Measurements from ENCODE around the gene MAP3K20. TPM values are rescaled to one million over a fixed set of nuclear protein-coding genes. Genes with fewer than 3 reads are reported as not detected.
"Not testable (repeated sequence)": the region's sequence is repeated elsewhere in the genome, so short reads cannot be mapped to it uniquely, and the experiment has no call there.

Gene MAP3K20
- total and polyA plus RNA-seq, 10 of the 15 experiments (the other 5 are each of a cell fraction or from before 2014, with no cell fraction given), result 0.04 to 5.6 (median 2.3) TPM

DNA sequence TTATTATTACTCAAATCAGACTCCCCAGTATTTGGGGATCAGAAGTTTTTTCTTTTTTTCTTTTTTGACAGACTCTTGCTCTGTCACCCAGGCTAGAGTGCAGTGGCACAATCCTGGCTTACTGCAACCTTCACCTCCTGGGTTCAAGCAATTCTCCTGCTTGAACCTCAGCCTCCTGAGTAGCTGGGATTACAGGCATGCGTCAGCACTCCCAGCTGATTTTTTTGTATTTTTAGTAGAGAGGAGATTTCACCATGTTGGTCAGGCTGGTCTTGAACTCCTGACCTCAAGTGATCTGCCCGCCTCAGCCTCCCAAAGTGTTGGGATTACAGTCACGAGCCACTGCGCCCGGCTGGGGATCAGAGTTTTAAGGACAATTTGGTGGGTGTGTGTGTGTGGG lies 233.7 kb downstream of the MAP3K20 start:
- in situ Hi-C loops (cut with MboI); H3K36me3 ChIP-seq (ENCODE audit: control insufficient read depth in 2 of 2, insufficient read depth in 2 of 2, low read length in 1 of 2); H3K9me3 ChIP-seq (replicated peaks; ENCODE audit: control insufficient read depth, insufficient read depth, low read length); RAD21 ChIA-PET (ENCODE audit: unreplicated experiment); H2AFZ ChIP-seq (ENCODE audit: control insufficient read depth, low read depth, low read length); H4K20me1 ChIP-seq (ENCODE audit: control insufficient read depth, insufficient read depth); H3K4me2 ChIP-seq (ENCODE audit: control insufficient read depth, insufficient read depth); DNase-seq (ENCODE audit: low read depth, low spot score); FAIRE-seq; H3K27ac ChIP-seq (ENCODE audit: control insufficient read depth, insufficient read depth); H3K9ac ChIP-seq (ENCODE audit: control insufficient read depth, insufficient read depth, low read length); ATAC-seq; CTCF ChIA-PET; SMC1A ChIA-PET (ENCODE audit: uncharacterized antibody, unreplicated experiment); H3K4me1 ChIP-seq (ENCODE audit: control insufficient read depth, insufficient read depth, low read length); H3K4me3 ChIP-seq; H3K27me3 ChIP-seq (replicated peaks in 1 of 2; ENCODE audit: control insufficient read depth in 2 of 2, insufficient read depth in 2 of 2, low read length in 1 of 2); BruUV-seq (replicated peaks); POLR2A ChIA-PET; H3K79me2 ChIP-seq (ENCODE audit: control insufficient read depth, insufficient read depth, low read length); intact Hi-C loops (cut with micrococcal nuclease; ENCODE audit: unreplicated experiment): not testable (repeated sequence)
- 80% methylated on average over 5 of the region's 5 CpGs for WGBS (ENCODE audit: insufficient coverage, insufficient replicate concordance, low lambda C conversion rate, missing lambda C conversion rate)

DNA sequence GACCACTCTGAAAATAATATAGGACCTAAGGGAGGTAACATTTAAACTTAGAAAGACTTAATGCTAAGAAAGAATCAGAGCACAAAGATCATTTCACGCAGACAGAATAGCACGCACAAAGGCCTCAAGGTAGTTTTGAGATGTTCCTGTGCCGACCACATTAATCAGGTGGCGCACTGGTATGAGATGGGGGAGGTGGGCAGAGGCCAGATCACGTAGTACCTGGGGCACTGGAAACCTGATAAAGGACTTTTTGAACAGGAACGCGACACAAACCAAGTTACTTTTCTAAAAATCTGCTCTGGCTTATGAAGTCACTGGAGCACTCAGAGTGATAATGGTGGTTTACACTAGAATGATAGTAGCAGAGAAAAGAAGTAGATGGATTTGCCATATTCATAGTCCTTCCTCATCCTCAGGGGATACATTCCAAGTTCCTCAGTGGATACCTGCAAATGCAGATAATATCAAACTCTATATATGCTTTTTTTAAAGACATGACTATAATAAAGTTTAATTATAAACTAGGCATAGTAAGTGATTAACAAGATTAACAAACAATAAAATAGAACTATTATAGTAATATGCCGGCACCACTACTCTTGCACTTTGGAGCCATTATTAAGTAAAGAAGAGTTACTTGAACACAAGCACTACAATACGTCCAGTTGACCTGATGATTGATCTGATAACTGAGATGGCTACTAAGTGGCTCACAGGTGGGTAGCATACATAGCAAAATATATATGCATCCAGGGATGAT lies 236.4 kb downstream of the MAP3K20 start:
- BruUV-seq (replicated peaks), result no TSS peak
- ATAC-seq, result no peak
- FAIRE-seq, result no peak
- ChIA-PET CTCF (no interaction called here), POLR2A (no interaction called here), RAD21 (ENCODE audit: unreplicated experiment) (no interaction called here), SMC1A (ENCODE audit: uncharacterized antibody, unreplicated experiment) (no interaction called here)
- H3K9ac ChIP-seq (ENCODE audit: control insufficient read depth, insufficient read depth, low read length), result no peak overlapping the region
- no peak overlapping the region for H2AFZ ChIP-seq (ENCODE audit: control insufficient read depth, low read depth, low read length)
- H3K4me2 ChIP-seq (ENCODE audit: control insufficient read depth, insufficient read depth), result no peak overlapping the region
- no peaks in the 10 kb centered on the region for H3K27me3 ChIP-seq (replicated peaks in 1 of 2; ENCODE audit: control insufficient read depth in 2 of 2, insufficient read depth in 2 of 2, low read length in 1 of 2)
- H3K9me3 ChIP-seq (replicated peaks; ENCODE audit: control insufficient read depth, insufficient read depth, low read length), result no peaks in the 10 kb centered on the region
- no peaks in the 10 kb centered on the region for H3K79me2 ChIP-seq (ENCODE audit: control insufficient read depth, insufficient read depth, low read length)
- H4K20me1 ChIP-seq (ENCODE audit: control insufficient read depth, insufficient read depth), result no peaks in the 10 kb centered on the region
- no peak for DNase-seq (ENCODE audit: low read depth, low spot score)
- TF ChIP-seq KAT2A (conservative IDR thresholded peaks at IDR 0.05; ENCODE audit: control insufficient read depth, low read depth, low read length), result no peak
- no peak for TF ChIP-seq CREB1 (IDR thresholded peaks at IDR 0.05; ENCODE audit: low read depth)
- no peak for TF ChIP-seq WRNIP1 (IDR thresholded peaks at IDR 0.05; ENCODE audit: borderline replicate concordance, low read depth, low read length)
- TF ChIP-seq SPI1 (IDR thresholded peaks at IDR 0.05; ENCODE audit: borderline replicate concordance, insufficient read depth, low read depth, low read length), result no peak
- TF ChIP-seq STAT3 (IDR thresholded peaks at IDR 0.05; ENCODE audit: low read depth, low read length), result no peak
- TF ChIP-seq, protein P1, sequence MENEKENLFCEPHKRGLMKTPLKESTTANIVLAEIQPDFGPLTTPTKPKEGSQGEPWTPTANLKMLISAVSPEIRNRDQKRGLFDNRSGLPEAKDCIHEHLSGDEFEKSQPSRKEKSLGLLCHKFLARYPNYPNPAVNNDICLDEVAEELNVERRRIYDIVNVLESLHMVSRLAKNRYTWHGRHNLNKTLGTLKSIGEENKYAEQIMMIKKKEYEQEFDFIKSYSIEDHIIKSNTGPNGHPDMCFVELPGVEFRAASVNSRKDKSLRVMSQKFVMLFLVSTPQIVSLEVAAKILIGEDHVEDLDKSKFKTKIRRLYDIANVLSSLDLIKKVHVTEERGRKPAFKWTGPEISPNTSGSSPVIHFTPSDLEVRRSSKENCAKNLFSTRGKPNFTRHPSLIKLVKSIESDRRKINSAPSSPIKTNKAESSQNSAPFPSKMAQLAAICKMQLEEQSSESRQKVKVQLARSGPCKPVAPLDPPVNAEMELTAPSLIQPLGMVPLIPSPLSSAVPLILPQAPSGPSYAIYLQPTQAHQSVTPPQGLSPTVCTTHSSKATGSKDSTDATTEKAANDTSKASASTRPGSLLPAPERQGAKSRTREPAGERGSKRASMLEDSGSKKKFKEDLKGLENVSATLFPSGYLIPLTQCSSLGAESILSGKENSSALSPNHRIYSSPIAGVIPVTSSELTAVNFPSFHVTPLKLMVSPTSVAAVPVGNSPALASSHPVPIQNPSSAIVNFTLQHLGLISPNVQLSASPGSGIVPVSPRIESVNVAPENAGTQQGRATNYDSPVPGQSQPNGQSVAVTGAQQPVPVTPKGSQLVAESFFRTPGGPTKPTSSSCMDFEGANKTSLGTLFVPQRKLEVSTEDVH (IDR thresholded peaks at IDR 0.05; ENCODE audit: low read depth, partially characterized antibody), result no peak
- no peak for TF ChIP-seq RBBP5 (conservative IDR thresholded peaks at IDR 0.05)
- no peak for TF ChIP-seq GABPA (IDR thresholded peaks at IDR 0.05; ENCODE audit: low read depth)
- no peak for TF ChIP-seq BHLHE40 (IDR thresholded peaks at IDR 0.05; ENCODE audit: borderline replicate concordance in 1 of 2, low read depth in 2 of 2, low read length in 1 of 2)
- peaks cover under 1% of the 10 kb centered on the region for H3K4me1 ChIP-seq (ENCODE audit: control insufficient read depth, insufficient read depth, low read length)
- 81% methylated on average over 9 of the region's 9 CpGs for whole genome bisulfite sequencing (ENCODE audit: insufficient coverage, insufficient replicate concordance, low lambda C conversion rate, missing lambda C conversion rate)
- intact Hi-C loops (cut with micrococcal nuclease; ENCODE audit: unreplicated experiment), result no loop called here
- H3K36me3 ChIP-seq (ENCODE audit: control insufficient read depth in 2 of 2, insufficient read depth in 2 of 2, low read length in 1 of 2), result no peaks in the 10 kb centered on the region
- no peak overlapping the region for H3K4me3 ChIP-seq
- in situ Hi-C loops (cut with MboI), result no loop called here
- H3K27ac ChIP-seq (ENCODE audit: control insufficient read depth, insufficient read depth), result no peak overlapping the region
